Endometrium (tissue), 2 donors: Measurements from ENCODE around the gene KRT16.
"Not testable (repeated sequence)": the region's sequence is repeated elsewhere in the genome, so short reads cannot be mapped to it uniquely, and the experiment has no call there.

Experiments used
- FAIRE-seq: peaks from 2 replicates; lab custom pipeline; 2012; peaks lifted over from hg19 to GRCh38; lab: Jason Lieb, UNC
- donor health status: control.
- donor health status: control.

KRT16 gene

GRCh38 chr17:41582061-41582968, 30.3 kb downstream of the KRT16 start:
- not testable (repeated sequence) for FAIRE-seq

- no peak for FAIRE-seq
These were observed 31.1 kb downstream of the KRT16 start for GRCh38 chr17:41581366-41582060.

GRCh38 chr17:41580687-41581365, 31.7 kb downstream of the KRT16 start:
- FAIRE-seq = no peak

GRCh38 chr17:41580244-41580575, 32.4 kb downstream of the KRT16 start:
- no peak for FAIRE-seq

- FAIRE-seq = no peak
These were observed 32.9 kb downstream of the KRT16 start for GRCh38 chr17:41579484-41580243.

- FAIRE-seq = no peak
These were observed 33.6 kb downstream of the KRT16 start for GRCh38 chr17:41578971-41579370.

GRCh38 chr17:41578538-41578937, 34.0 kb downstream of the KRT16 start:
- no peak for FAIRE-seq

GRCh38 chr17:41576740-41577139, 35.8 kb downstream of the KRT16 start:
- not testable (repeated sequence) for FAIRE-seq

- FAIRE-seq = no peak
These were observed 37.2 kb downstream of the KRT16 start for GRCh38 chr17:41575336-41575735.

GRCh38 chr17:41571561-41572434, 40.8 kb downstream of the KRT16 start, which contains the start of gene KRT9:
Gene KRT9 (minus strand): TSS chr17:41572059. CDS start chr17:41571992, 67 bp downstream.
- FAIRE-seq = no peak

GRCh38 chr17:41567317-41567716, 45.2 kb downstream of the KRT16 start:
- no peak for FAIRE-seq

GRCh38 chr17:41565338-41565737, 47.2 kb downstream of the KRT16 start:
- no peak for FAIRE-seq

- FAIRE-seq = no peak
These were observed 48.9 kb downstream of the KRT16 start for GRCh38 chr17:41563607-41564170.

GRCh38 chr17:41561554-41561953, 51.0 kb downstream of the KRT16 start:
- FAIRE-seq = no peak
